Testis (tissue), 3 donors: Measurements from ENCODE around the gene CUTC. TPM values are rescaled to one million over a fixed set of nuclear protein-coding genes. Genes with fewer than 3 reads are reported as not detected.

Experiments
- DNase-seq: peaks from one replicate; pipeline ENCODE4 v3.0.0-alpha.2; 2019
- H3K27ac ChIP-seq, 2 donors: fragments of 200-600 bp; sonication (generic); one replicate each; pipeline ENCODE4 v1.5.1; 2019
- H3K27me3 ChIP-seq: fragments of 200-600 bp; sonication (generic); one replicate; pipeline ENCODE4 v1.5.1; 2019
- H3K36me3 ChIP-seq: fragments of 200-600 bp; sonication (generic); one replicate; pipeline ENCODE4 v1.5.1; 2017; ENCODE audit warnings: low read depth; ENCODE audit errors: missing control alignments
- H3K4me1 ChIP-seq: fragments of 200-600 bp; sonication (generic); one replicate; pipeline ENCODE4 v1.5.1; 2019
- H3K4me3 ChIP-seq, 2 donors: fragments of 200-600 bp; sonication (generic); one replicate each; pipeline ENCODE4 v1.5.1; 2017 to 2019
- H3K9me3 ChIP-seq: fragments of 200-600 bp; sonication (generic); one replicate; pipeline ENCODE4 v1.5.1; 2017
- CTCF ChIP-seq, 3 experiments: fragments of 450-650 bp in 2 of 3; fragments of 200-600 bp in 1 of 3; sonication (generic) in 1 of 3; IDR thresholded peaks; one replicate each; pipeline ENCODE4 v1.5.1; 2016 to 2019; ENCODE audit warnings: antibody characterized with exemption in 3 of 3, mild to moderate bottlenecking in 2 of 3, moderate library complexity in 1 of 3
- POLR2A ChIP-seq: fragments of 450-650 bp; IDR thresholded peaks from one replicate; pipeline ENCODE4 v1.6.1; 2017; ENCODE audit warnings: antibody characterized with exemption, mild to moderate bottlenecking, moderate library complexity
- WGBS, 2 donors: methylation state at CpG; one replicate each; pipeline ENCODE4 v1.1.5; 2018; 5-methylcytosine and 5-hydroxymethylcytosine counted together
- intact Hi-C: fragments of 100-400 bp; cut with DNase I; formaldehyde crosslinking; loops from one replicate; pipeline ENCODE4 v1.15.1; 2023; ENCODE audit warnings: low total_unique reads
- polyA plus RNA-seq: library from polyadenylated mRNA; stranded (reverse); fragments of 350-450 nt; fragmentation: Illumina TruSeq; extraction: RNeasy Lipid Tissue Mini Kit (QIAGEN cat#74804); gene quantifications from one replicate; pipeline ENCODE4 v1.2.3, GENCODE V29; 2014; ENCODE audit warnings: low read depth, low replicate concordance; ENCODE audit not compliant: insufficient read depth
- total RNA-seq, 2 donors: library from RNA; depleted of rRNA; stranded (reverse); fragments of >200 nt; gene quantifications; one replicate each; pipeline ENCODE4 v1.2.3, GENCODE V29; 2016

The CUTC gene
- total and polyA plus RNA-seq, 3 donors from 2014 or later = 35.7 to 98.5 (median 42.4) TPM

GRCh38 chr10:99798031-99798430 lies 66.0 kb downstream of the CUTC start:
- DNase-seq = no peak
- intact Hi-C loops = no loop called here
- WGBS, 2 donors = 83 to 89% methylated on average over 4 of the region's 4 CpGs
- Histone ChIP-seq H3K9me3 (no peaks in the 10 kb centered on the region), H3K4me1 (no peaks in the 10 kb centered on the region), H3K36me3 (no peaks in the 10 kb centered on the region), H3K4me3 (no peak overlapping the region), H3K27ac (no peak overlapping the region), H3K27me3 (no peaks in the 10 kb centered on the region)
- TF ChIP-seq CTCF (IDR thresholded peaks at IDR 0.05) = no peak
- TF ChIP-seq POLR2A = no peak

GRCh38 chr10:99798920-99799319 lies 66.9 kb downstream of the CUTC start:
- 85% methylated on average over 3 of the region's 3 CpGs for WGBS, 2 donors
- TF ChIP-seq CTCF (IDR thresholded peaks at IDR 0.05) (no peak), POLR2A (no peak)
- intact Hi-C loops = no loop called here
- Histone ChIP-seq H3K4me1 (no peaks in the 10 kb centered on the region), H3K27ac (no peak overlapping the region), H3K36me3 (no peaks in the 10 kb centered on the region), H3K27me3 (no peaks in the 10 kb centered on the region), H3K9me3 (no peaks in the 10 kb centered on the region), H3K4me3 (no peak overlapping the region)
- no peak for DNase-seq

- no peak for TF ChIP-seq POLR2A
- no peak for TF ChIP-seq CTCF (IDR thresholded peaks at IDR 0.05)
- H3K36me3 ChIP-seq = no peaks in the 10 kb centered on the region
- no peak for DNase-seq
- H3K27ac ChIP-seq = no peak overlapping the region
- H3K4me3 ChIP-seq = no peak overlapping the region
- no peaks in the 10 kb centered on the region for H3K27me3 ChIP-seq
- intact Hi-C loops = no loop called here
- 95 to 96% methylated on average over 4 of the region's 4 CpGs for WGBS, 2 donors
- H3K9me3 ChIP-seq = no peaks in the 10 kb centered on the region
- H3K4me1 ChIP-seq = no peaks in the 10 kb centered on the region
Measured at GRCh38 chr10:99799613-99800012, 67.6 kb downstream of the CUTC start.

GRCh38 chr10:99804471-99804870 lies 72.4 kb downstream of the CUTC start:
- intact Hi-C loops = no loop called here
- TF ChIP-seq POLR2A (no peak), CTCF (IDR thresholded peaks at IDR 0.05) (no peak)
- 96 to 97% methylated on average over 3 of the region's 3 CpGs for WGBS, 2 donors

GRCh38 chr10:99805190-99805589 lies 73.2 kb downstream of the CUTC start:
- Histone ChIP-seq H3K4me3 (no peak overlapping the region), H3K27ac (no peak overlapping the region), H3K9me3 (no peaks in the 10 kb centered on the region), H3K4me1 (no peaks in the 10 kb centered on the region), H3K36me3 (no peaks in the 10 kb centered on the region), H3K27me3 (no peaks in the 10 kb centered on the region)
- 91% methylated on average over 5 of the region's 5 CpGs for whole genome bisulfite sequencing, 2 donors
- intact Hi-C loops = no loop called here
- no peak for DNase-seq
- TF ChIP-seq CTCF (IDR thresholded peaks at IDR 0.05) (no peak), POLR2A (no peak)

More at GRCh38 chr10:99804471-99804870, 72.4 kb downstream of the CUTC start:
- H3K4me3 ChIP-seq = no peak overlapping the region
- no peaks in the 10 kb centered on the region for H3K4me1 ChIP-seq
- H3K27ac ChIP-seq = no peak overlapping the region
- DNase-seq = no peak
- H3K9me3 ChIP-seq = no peaks in the 10 kb centered on the region
- no peaks in the 10 kb centered on the region for H3K27me3 ChIP-seq
- no peaks in the 10 kb centered on the region for H3K36me3 ChIP-seq
